Panc1 (cell line): Measurements from ENCODE around the gene CFDP1. TPM values are rescaled to one million over a fixed set of nuclear protein-coding genes. Genes with fewer than 3 reads are reported as not detected.

Experiments used
- ATAC-seq: fragments of 200-7000 bp; cut with Tn5 transposase; 2 replicates; pipeline ENCODE4 v1.9.1; 2020; ENCODE audit warnings: mild to moderate bottlenecking, moderate library complexity
- BruUV-seq: library from RNA; stranded (reverse); fragments of 400-500 nt; replicated peaks from 2 replicates; lab custom pipeline; 2021; lab: Mats Ljungman, UMichigan
- CTCF ChIA-PET: fragments of 300-600 bp; sonication (Branson Sonifier 250); formaldehyde crosslinking; loops from one replicate; lab custom pipeline; 2022; ENCODE audit warnings: antibody characterized with exemption; lab: Charles Lee
- POLR2A ChIA-PET: fragments of 300-600 bp; sonication (Branson Sonifier 250); formaldehyde crosslinking; loops from one replicate; lab custom pipeline; 2022; ENCODE audit warnings: antibody characterized with exemption; lab: Charles Lee
- DNase-seq: peaks from one replicate; pipeline ENCODE4 v3.0.0-alpha.2; 2010; ENCODE audit warnings: low read depth, low spot score
- H3K27ac ChIP-seq: 2 replicates; pipeline ENCODE4 v1.5.1; 2011; ENCODE audit warnings: mild to moderate bottlenecking, low read length, inconsistent platforms
- H3K27me3 ChIP-seq: fragments of 200-500 bp; sonication (Bioruptor generic); 2 replicates; pipeline ENCODE4 v1.6.0; 2014; ENCODE audit warnings: low read length, inconsistent platforms; ENCODE audit not compliant: control insufficient read depth, insufficient read depth
- H3K36me3 ChIP-seq: fragments of 200-500 bp; sonication (Bioruptor generic); 2 replicates; pipeline ENCODE4 v1.5.1; 2014; ENCODE audit warnings: inconsistent platforms, mild to moderate bottlenecking, low read length, moderate library complexity; ENCODE audit not compliant: control insufficient read depth, insufficient read depth
- H3K4me1 ChIP-seq: 2 replicates; pipeline ENCODE4 v1.5.1; 2011; ENCODE audit warnings: inconsistent platforms, mild to moderate bottlenecking, low read length, moderate library complexity; ENCODE audit not compliant: control insufficient read depth, insufficient read depth
- H3K4me3 ChIP-seq, 2 experiments: 2 replicates each; pipeline ENCODE4 v1.5.1; 2011 to 2012; ENCODE audit warnings: low read depth in 2 of 2, low read length in 2 of 2, mild to moderate bottlenecking in 2 of 2, inconsistent platforms in 1 of 2, moderate library complexity in 1 of 2
- H3K9me3 ChIP-seq: fragments of 200-500 bp; sonication (Bioruptor generic); 2 replicates; pipeline ENCODE4 v1.5.1; 2014; ENCODE audit warnings: low read depth, mild to moderate bottlenecking, inconsistent platforms, low read length, moderate library complexity; ENCODE audit not compliant: control insufficient read depth, insufficient read depth
- POLR2AphosphoS5 ChIP-seq: IDR thresholded peaks from 2 replicates; pipeline ENCODE4 v1.6.1; 2012; ENCODE audit warnings: mild to moderate bottlenecking, low read depth, low read length, moderate library complexity
- SIN3A ChIP-seq: IDR thresholded peaks from 2 replicates; pipeline ENCODE4 v1.6.1; 2012; ENCODE audit warnings: low read depth, mild to moderate bottlenecking, low read length, moderate library complexity, borderline replicate concordance; ENCODE audit not compliant: insufficient read depth
- TCF7L2 ChIP-seq: IDR thresholded peaks from 2 replicates; pipeline ENCODE4 v1.6.1; 2011; ENCODE audit warnings: mild to moderate bottlenecking, low read depth, low read length, inconsistent platforms
- in situ Hi-C: cut with HindIII; loops from 2 replicates; pipeline ENCODE4 v1.10.0; 2016; ENCODE audit warnings: low sequenced_read_pairs, low pct_unique_long_range_greater_than_20kb
- intact Hi-C: fragments of 100-400 bp; cut with micrococcal nuclease; formaldehyde crosslinking; loops from one replicate; pipeline ENCODE4 v1.10.0; 2022; ENCODE audit not compliant: unreplicated experiment
- total RNA-seq: library from RNA; stranded (reverse); gene quantifications from one replicate; pipeline ENCODE4 v1.2.1, GENCODE V29; 2021; ENCODE audit not compliant: unreplicated experiment
- TF ChIP-seq, protein P1 (sequence below), 2 experiments: IDR thresholded peaks; 2 replicates each; pipeline ENCODE4 v1.6.1; 2011 to 2012; ENCODE audit warnings: low read depth in 2 of 2, control low read depth in 1 of 2, low read length in 1 of 2, mild to moderate bottlenecking in 1 of 2, moderate library complexity in 1 of 2; ENCODE audit not compliant: insufficient read depth in 1 of 2
- TF ChIP-seq, protein P2 (sequence below): fragments of 450-650 bp; IDR thresholded peaks from 2 replicates; pipeline ENCODE4 v1.5.1; 2017; ENCODE audit warnings: mild to moderate bottlenecking

Gene CFDP1
- total RNA-seq, 1 experiment from 2014 or later: 25.7 TPM

DNA sequence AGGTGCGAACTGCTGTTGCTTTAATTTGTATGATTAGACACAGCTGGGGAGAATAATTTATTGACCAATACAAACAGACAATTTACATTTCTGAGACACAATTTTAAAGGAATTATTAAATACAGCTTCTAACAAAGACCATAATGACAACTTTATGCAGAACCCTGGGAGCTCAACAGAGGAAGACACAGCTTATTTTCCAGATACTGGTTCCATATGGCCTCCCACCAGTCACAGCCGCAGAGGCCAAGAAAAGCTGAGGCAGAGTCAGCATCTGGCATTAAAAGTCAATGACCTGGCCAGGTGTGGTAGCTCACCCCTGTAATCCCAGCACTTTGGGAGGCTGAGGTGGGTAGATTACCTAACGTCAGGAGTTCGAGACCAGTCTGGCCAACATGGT, 115.8 kb downstream of the CFDP1 start:
- DNase-seq (no peak), ATAC-seq (no peak)
- Histone ChIP-seq H3K4me1 (no peaks in the 10 kb centered on the region; the same call in 1 of the 2 replicates), H3K9me3 (no peaks in the 10 kb centered on the region), H3K36me3 (no peaks in the 10 kb centered on the region; the same call in 1 of the 2 replicates), H3K27ac (no peak overlapping the region), H3K27me3 (no peaks in the 10 kb centered on the region), H3K4me3 (no peak overlapping the region)
- in situ Hi-C loops (no loop called here), intact Hi-C loops (no loop called here)
- BruUV-seq: no TSS peak
- POLR2A ChIA-PET: no interaction called here
- CTCF ChIA-PET: no interaction called here
- TF ChIP-seq SIN3A: no peak
- TF ChIP-seq POLR2AphosphoS5: no peak
- TF ChIP-seq TCF7L2: no peak
- TF ChIP-seq, protein P1, sequence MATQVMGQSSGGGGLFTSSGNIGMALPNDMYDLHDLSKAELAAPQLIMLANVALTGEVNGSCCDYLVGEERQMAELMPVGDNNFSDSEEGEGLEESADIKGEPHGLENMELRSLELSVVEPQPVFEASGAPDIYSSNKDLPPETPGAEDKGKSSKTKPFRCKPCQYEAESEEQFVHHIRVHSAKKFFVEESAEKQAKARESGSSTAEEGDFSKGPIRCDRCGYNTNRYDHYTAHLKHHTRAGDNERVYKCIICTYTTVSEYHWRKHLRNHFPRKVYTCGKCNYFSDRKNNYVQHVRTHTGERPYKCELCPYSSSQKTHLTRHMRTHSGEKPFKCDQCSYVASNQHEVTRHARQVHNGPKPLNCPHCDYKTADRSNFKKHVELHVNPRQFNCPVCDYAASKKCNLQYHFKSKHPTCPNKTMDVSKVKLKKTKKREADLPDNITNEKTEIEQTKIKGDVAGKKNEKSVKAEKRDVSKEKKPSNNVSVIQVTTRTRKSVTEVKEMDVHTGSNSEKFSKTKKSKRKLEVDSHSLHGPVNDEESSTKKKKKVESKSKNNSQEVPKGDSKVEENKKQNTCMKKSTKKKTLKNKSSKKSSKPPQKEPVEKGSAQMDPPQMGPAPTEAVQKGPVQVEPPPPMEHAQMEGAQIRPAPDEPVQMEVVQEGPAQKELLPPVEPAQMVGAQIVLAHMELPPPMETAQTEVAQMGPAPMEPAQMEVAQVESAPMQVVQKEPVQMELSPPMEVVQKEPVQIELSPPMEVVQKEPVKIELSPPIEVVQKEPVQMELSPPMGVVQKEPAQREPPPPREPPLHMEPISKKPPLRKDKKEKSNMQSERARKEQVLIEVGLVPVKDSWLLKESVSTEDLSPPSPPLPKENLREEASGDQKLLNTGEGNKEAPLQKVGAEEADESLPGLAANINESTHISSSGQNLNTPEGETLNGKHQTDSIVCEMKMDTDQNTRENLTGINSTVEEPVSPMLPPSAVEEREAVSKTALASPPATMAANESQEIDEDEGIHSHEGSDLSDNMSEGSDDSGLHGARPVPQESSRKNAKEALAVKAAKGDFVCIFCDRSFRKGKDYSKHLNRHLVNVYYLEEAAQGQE (IDR thresholded peaks at IDR 0.05; ENCODE audit: insufficient read depth in 1 of 2, low read depth in 2 of 2, low read length in 1 of 2): no peak
- TF ChIP-seq, protein P2, sequence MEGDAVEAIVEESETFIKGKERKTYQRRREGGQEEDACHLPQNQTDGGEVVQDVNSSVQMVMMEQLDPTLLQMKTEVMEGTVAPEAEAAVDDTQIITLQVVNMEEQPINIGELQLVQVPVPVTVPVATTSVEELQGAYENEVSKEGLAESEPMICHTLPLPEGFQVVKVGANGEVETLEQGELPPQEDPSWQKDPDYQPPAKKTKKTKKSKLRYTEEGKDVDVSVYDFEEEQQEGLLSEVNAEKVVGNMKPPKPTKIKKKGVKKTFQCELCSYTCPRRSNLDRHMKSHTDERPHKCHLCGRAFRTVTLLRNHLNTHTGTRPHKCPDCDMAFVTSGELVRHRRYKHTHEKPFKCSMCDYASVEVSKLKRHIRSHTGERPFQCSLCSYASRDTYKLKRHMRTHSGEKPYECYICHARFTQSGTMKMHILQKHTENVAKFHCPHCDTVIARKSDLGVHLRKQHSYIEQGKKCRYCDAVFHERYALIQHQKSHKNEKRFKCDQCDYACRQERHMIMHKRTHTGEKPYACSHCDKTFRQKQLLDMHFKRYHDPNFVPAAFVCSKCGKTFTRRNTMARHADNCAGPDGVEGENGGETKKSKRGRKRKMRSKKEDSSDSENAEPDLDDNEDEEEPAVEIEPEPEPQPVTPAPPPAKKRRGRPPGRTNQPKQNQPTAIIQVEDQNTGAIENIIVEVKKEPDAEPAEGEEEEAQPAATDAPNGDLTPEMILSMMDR: no peak

DNA sequence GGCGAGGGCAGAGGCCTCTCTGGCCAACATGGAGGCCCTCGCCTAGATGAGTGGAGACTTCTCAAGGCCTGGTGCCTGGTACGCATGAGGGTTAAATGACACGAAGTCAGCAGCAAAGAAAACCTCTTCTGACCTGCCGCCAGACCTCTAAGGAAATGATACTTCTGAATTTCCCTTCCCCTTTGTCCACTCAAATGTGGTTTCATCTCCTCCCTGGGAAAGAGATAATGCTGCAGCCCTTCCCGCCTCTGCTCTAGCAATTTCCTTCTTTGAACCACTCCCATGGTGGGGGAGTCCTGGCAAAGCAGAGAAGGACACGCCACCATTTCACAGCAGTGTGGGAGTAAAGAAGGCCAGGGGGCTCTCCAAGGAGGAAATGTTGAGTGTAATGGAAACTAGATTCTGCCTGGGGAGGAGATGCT, 116.2 kb downstream of the CFDP1 start:
- Histone ChIP-seq H3K27me3 (no peaks in the 10 kb centered on the region), H3K9me3 (no peaks in the 10 kb centered on the region), H3K4me1 (no peaks in the 10 kb centered on the region; the same call in 1 of the 2 replicates), H3K27ac (no peak overlapping the region), H3K36me3 (no peaks in the 10 kb centered on the region; the same call in 1 of the 2 replicates), H3K4me3 (no peak overlapping the region)
- DNase-seq: no peak
- ChIA-PET POLR2A (no interaction called here), CTCF (no interaction called here)
- no TSS peak for BruUV-seq
- intact Hi-C loops (no loop called here), in situ Hi-C loops (no loop called here)
- no peak for TF ChIP-seq SIN3A
- ATAC-seq: no peak

DNA sequence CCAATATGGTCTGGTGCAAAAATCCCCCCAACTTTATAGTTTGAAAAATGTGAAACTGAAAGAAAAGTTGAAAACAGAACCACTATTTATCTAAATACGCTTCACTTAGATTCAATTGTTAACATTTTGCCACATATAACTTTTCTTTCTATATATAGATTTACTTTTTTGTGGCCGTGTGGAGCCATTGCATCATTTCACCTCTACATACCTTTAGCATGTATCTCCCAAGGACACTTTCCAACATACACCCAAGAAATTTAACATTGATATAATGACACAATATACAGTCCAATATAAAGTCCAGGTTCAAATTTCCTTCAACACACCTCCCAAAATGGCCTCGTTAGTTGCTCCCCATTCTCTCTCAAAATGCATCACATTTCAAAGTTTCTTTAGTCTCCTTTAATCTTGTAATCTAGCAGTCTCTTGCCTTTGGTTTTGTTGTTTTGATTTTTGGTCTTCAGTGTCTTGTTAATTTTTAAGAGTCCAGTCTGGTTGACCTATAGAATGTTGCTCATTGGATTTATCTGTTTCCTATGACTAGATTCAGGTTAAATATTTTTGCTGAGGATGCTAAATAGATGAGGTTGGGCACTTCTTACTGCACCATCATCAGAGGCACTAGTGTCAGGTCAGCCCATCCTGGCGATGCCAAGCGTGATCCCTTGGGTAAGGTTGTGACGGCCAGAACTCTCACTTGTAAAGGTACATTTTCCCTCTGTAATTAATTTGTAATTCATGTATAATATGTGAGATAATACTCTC, 117.6 kb downstream of the CFDP1 start:
- Histone ChIP-seq H3K4me3 (no peak overlapping the region), H3K9me3 (no peaks in the 10 kb centered on the region), H3K4me1 (no peaks in the 10 kb centered on the region; the same call in 1 of the 2 replicates), H3K36me3 (no peaks in the 10 kb centered on the region; the same call in 1 of the 2 replicates), H3K27ac (no peak overlapping the region), H3K27me3 (no peaks in the 10 kb centered on the region)
- ChIA-PET POLR2A (interaction anchor here (0.6 kb wide), 1 partner anchor 101 kb away, joined by 11 read pairs; no protein-coding TSS in a partner anchor), CTCF (no interaction called here)
- TF ChIP-seq POLR2AphosphoS5 (no peak), SIN3A (no peak), TCF7L2 (no peak)
- TF ChIP-seq, protein P2: no peak
- TF ChIP-seq, protein P1 (IDR thresholded peaks at IDR 0.05; ENCODE audit: insufficient read depth in 1 of 2, low read depth in 2 of 2, low read length in 1 of 2): no peak
- BruUV-seq: no TSS peak
- intact Hi-C loops (no loop called here), in situ Hi-C loops (no loop called here)
- ATAC-seq (no peak), DNase-seq (no peak)
